ENCODE data around the gene GIMAP7.

DNA sequence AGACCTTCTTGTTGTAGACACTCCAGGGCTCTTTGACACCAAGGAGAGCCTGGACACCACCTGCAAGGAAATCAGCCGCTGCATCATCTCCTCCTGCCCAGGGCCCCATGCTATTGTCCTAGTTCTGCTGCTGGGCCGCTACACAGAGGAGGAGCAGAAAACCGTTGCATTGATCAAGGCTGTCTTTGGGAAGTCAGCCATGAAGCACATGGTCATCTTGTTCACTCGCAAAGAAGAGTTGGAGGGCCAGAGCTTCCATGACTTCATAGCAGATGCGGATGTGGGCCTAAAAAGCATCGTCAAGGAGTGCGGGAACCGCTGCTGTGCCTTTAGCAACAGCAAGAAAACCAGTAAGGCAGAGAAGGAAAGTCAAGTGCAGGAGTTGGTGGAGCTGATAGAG lies 5.5 kb downstream of the GIMAP7 start:
- TF ChIP-seq EZH2 (IDR thresholded peaks at IDR 0.05; ENCODE audit: borderline replicate concordance, insufficient read depth, low read depth, low read length, poor library complexity, severe bottlenecking), result no peak
- TF ChIP-seq, protein P1, sequence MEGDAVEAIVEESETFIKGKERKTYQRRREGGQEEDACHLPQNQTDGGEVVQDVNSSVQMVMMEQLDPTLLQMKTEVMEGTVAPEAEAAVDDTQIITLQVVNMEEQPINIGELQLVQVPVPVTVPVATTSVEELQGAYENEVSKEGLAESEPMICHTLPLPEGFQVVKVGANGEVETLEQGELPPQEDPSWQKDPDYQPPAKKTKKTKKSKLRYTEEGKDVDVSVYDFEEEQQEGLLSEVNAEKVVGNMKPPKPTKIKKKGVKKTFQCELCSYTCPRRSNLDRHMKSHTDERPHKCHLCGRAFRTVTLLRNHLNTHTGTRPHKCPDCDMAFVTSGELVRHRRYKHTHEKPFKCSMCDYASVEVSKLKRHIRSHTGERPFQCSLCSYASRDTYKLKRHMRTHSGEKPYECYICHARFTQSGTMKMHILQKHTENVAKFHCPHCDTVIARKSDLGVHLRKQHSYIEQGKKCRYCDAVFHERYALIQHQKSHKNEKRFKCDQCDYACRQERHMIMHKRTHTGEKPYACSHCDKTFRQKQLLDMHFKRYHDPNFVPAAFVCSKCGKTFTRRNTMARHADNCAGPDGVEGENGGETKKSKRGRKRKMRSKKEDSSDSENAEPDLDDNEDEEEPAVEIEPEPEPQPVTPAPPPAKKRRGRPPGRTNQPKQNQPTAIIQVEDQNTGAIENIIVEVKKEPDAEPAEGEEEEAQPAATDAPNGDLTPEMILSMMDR (IDR thresholded peaks at IDR 0.05), result no peak
